GDM1 (cell line): ENCODE results near the gene C22orf15.

Experiments
- DNase-seq: peaks from one replicate; lab custom pipeline; 2025; lab: John Stamatoyannopoulos, UW

C22orf15 gene

DNA sequence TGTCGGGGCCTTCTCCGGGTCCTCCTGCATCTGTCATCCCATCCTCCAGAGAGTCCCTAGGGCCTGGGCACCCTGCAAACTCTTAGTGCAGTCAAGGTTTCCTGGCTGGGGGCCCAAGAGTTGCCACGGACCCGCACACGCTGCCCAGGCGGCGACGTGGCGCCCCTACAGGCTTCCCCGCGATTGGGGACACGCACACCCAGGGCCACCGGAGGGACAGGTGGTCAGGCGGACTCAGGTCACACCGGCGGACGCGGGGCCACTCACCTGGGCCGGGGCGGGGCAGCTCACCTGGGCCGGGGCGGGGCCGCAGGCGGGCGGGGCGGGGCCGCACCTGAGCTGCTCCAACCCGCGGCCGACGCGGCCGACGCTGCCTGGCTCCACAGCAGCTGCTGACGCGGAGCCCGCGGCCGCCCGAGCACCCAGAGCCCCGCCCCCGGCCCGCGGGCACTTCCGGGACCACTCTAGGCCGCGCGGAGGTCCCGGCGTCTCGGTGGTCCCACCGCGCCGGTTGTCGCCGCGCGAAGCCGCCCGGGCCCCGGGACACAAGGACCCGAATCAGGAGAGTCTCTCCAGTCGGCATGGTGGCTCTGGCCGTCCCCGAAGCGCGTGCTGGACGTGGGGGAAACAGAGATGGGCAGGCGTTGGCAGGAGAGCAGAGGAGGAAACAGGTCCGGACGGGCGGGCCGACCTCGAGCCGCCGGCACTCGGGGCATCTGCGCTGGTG, 11.9 kb upstream of the C22orf15 start, which contains the start of gene ZNF70:
Gene ZNF70, minus strand, starts transcription at position 399 of the 727 bp plus-strand sequence. CDS start 5,972 bp downstream, outside the sequence.
- DNase-seq = peak; percentile 82

DNA sequence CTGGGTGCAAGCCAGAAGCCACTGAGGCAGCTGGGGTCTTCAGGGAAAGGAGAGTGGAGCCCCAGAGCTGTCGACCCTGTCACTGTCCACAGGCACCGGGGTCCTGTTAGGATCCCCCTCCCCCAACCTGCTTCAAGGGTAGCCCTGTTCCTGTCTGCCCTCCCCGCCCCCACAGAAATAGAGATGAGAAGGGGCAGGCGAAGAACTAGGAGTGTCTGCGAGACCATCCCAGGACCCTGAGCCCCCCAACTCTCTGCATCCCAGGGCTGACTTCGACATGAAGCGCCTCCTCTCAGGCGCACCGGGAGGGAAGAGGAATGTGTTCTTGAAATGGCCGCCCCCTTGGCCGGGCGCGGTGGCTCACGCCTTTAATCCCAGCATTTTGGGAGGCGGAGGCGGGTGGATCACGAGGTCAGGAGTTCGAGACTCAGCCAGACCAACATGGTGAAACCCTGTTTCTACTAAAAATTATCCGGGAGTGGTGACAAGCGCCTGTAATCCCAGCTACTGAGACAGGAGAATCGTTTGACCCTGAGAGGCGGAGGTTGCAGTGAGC, 11.3 kb upstream of the C22orf15 start:
- DNase-seq = no peak

DNA sequence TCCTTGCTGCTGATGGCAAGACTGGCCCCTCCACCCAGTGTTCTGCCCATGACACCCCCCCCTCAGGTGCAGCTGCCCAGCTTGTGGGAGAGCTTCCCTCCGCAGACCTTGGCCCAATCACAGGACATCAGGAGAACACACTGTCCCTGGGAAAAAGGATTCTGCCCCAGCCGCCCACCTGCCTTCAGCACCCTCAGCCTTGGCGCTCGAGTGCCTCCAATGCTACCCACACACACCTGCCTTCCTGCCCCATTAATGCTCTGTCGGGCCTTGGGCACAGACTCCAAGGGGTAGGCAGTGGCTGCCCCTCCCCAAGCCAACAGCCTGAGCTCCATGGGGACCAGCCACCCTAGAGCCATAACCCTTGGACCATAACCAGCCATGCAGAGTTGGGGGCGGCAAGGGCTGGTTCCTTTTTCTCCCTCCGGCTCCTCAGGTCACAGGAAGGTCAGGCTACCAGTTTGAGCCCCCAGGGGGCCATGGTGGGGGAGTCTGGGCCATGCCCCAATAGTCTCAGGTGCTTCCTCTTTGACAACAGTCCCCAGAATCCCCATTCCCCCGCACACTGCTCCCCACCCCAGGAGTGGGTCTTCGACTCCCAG, 10.6 kb upstream of the C22orf15 start:
- no peak for DNase-seq

DNA sequence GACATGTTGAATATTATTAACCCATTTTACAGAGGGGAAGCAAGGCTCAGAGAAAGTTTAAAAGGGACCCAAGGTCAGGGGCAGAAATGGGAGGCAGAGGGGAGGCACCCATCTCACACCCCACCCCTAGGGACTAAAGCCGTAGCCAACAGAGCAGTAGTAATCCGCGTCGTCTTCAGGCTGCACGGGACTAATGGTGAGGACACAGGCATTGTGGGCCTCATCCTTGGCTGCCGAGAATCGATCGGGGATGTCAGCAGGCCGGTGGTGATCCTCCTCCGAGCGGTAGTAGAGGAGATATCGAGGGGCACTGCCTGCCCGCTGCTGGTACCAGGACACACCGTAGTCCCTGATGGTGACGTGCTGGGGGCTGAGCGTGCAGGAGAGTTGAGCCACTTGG, 10.0 kb upstream of the C22orf15 start:
- no peak for DNase-seq

DNA sequence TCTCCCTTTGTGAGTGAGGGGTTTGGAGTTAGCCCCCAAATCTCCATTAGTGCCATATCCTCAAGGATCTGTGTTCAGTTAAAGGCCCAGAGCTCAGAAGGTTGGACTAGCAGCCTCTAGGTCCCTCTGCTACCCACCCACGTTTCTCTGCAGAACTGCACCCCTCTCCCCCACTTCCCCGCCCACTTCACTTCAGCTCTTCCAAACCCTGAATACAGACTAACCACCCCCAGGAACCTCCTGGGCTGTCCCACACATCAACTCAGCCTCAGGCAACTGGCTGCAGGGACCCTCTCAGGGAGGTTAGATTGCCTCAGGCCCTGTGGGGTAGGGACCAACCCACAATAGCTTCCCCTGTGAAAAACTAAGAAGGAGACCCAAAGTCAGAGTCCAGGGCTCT, 9.4 kb upstream of the C22orf15 start:
- DNase-seq = no peak

DNA sequence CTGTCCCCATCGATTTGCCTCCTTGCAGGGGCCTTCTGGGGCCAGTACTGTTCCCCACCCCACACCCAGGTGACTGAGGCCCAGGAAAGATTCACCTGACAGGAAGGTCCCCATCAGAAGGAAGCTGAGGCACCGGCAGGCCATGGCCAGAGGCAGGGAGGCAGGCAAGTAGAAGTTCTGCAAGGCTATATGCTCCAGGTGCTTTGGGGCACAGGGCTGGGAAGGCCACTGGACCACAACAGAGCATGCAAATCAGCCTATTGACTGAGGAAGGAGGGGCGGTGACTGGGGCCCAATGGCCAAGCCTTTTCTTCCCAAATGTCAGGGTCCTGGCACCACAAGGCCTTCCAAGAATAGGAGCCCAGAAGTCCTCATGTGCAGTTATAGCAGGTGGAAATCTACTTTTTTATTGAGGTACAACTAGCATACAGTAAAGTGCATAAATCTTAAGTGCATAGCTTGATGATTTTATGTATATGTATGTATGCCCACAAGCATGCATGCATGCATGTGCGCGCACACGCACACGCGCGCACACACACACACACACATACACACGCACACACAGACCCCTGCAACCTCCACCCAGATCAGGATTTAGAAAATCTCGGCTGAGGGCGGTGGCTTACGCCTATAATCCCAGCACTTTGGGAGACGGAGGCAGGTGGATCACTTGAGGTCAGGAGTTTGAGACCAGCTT, 8.4 kb upstream of the C22orf15 start, which contains the start of gene VPREB3:
Gene VPREB3, minus strand, starts transcription at position 206 of the 700 bp plus-strand sequence. Its CDS starts 62 bp downstream, at position 144.
- no peak for DNase-seq

DNA sequence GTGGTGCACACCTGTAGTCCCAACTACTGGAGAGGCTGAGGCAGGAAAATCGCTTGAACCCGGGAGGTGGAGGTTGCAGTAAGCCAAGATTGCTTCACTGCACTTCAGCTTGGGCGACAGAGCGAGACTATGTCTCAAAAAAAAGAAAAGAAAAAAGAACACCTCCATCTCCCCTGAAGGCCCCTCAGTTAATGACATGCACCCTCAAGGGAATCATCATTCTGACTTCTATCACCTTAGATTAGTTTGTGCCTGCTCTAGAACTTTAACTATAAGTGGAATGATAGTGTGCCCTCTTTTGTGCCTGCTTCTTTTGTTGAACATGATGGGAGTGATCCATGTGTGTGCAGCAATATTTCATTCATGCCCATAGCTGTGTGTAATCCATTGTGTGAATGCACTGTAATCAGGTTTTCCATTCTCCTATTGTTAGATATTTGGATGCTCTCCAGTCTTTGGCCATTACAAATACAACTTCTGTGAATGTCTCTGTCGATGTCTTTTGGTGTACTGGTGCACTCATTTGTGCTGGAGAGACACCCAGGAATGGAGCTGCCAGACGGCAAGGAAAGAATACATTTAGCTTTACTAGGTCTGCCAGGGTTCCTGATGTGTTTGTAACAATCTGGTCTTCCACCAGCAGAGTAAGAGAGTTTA, 7.7 kb upstream of the C22orf15 start:
- DNase-seq = no peak

DNA sequence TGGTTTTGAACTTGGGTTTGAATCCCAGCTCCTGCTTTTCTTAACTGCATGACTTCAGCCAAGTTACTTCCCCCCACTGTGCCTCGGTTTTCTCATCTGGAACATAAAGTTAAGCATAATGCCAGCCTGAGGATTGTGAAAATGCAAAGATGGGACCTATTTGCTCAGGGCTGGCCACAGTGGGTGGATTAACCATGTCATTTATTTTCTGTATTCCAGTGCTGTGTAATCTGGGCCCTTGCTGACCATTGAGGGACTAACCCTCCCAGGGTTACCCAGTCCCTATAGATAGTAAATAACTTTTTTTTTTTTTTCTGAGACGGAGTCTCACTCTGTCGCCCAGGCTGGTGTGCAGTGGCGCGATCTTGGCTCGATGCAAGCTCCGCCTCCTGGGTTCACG, 7.1 kb upstream of the C22orf15 start:
- no peak for DNase-seq

DNA sequence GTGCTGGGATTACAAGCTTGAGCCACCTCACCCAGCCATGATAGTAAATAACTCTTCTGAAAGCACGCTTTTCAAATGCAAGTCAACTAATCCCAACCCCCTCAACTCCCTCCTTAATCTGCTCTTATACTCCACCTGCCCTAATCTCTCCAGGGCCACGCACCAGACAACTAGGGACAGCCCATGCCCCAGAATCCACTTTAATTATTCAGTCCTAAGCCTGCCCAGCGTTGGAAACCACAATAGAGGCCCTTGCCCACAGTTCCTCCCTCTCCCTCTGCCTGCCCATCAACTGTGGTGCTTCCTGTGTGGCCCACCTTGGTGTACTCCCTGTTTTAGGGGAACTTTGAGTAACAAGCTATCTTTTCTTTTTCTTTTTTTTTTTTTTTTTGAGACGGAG, 5.9 kb upstream of the C22orf15 start:
- no peak for DNase-seq

DNA sequence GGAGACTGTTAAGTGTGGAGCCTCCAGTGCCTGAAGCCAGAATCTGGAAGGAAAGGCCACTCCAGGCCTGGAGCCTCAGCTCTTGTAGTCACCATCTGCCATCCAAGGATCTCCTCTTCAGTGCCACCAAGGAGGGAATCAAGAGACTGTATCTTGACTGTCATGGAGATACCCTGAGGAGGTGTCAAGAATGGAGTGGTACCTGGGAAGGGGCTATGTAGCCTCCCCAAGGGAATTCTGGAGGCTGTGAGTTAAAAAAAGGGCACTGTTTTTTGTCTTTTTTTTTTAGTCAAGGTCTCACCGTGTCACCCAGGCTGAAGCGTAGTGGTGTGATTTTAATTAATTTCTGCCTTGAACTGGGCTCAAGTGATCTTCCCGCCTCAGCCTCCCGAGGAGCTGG, 3.2 kb upstream of the C22orf15 start:
- no peak for DNase-seq

DNA sequence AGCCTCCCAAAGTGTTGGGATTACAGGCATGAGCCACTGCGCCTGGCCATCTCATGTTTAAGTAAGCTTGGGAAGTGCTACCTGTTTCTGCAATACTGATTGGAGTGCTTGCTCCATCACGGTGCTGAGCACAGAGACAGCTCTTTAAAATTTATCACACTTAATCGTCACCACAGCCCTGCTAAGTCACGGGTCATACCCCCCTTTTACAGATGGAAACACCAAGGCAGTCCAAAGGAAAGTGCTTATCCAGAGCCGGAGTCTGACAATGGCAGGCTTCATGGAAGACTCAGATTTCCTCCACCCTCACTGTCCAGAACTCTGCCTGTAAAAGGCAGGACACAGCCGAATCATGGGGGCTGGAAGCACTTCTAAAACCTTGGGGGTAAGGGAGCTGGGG, 2.7 kb upstream of the C22orf15 start:
- DNase-seq = no peak

DNA sequence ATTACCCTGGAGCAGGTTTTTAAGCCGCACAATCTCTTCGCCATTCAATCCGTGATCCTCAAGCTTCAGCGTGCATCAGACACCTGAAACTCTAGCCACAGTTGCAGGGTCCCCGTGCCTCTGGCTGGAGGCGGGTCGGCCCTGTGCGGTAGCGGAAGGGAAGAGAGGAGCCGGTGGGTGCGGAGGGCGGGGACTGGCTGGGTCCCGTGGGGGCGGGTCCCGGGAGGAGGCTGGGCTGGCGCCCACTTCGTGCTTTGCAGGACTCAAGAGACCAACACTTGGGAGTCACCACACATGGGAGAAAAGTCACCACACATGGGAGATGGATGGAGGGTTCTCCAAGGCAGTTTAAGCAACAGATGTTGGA, 772 bp downstream of the C22orf15 start:
- no peak for DNase-seq

DNA sequence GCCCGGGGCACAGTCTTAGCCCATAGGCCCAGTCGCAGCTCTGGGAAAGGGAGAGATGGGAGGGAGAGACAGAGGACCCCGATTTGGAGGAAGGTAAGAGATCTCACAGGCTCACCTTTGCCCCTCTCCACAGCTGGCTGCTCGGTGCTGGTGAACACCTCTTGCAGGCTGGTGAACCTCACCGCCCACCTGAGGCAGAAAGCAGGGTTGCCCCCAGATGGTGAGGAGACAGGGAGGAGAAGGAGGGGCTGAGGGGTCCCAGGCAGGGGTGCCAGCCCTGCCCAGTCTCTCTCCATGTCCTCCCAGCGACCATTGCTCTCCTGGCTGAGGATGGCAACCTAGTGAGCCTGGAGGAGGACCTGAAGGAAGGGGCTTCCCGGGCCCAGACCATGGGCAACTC, 1.2 kb downstream of the C22orf15 start:
- no peak for DNase-seq

DNA sequence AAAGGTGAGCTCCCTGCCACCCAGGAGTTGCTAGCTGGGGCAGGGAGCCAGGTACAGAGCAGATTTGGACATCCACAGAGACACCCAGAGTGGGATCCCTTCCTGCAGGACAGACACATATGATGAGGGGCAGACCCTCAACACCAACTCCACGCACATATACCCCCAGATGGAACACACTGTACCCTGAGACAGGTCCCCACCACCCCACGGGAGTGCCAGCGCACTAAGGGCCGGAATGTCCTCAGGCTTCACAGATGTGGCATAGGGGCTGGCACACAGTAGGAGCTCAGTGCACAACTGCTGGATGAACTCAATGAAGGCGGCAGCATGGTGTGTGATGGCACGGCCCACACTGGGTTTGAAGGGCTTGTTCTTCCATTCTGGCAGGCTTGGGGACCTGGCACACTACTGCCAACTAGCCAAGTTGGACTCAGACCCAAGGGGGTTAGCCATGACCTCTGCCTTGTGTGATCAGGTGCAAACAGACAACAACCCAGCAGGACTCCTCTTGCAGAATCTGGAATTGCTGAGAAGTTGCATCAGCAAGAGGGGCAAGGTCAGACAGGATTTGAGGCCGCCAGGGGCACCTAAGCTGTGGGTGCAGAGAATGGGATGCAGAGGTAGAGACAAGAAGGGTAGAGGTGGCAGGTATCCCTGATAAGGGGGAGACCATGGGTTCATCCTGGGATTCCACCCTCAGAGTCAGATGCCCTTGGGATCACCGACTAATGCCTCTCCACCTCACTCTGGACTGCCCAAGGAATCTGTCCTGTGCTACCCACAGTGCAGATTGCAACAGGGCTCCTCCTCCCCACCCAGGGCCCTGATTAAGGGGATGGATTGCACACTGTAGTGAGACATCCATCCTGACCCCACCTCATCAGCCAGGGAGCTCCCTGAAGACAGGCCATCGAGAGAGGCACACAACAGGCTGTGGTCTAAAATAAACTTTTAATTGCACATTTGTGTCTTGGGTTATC, 2.4 kb downstream of the C22orf15 start:
- DNase-seq = no peak

DNA sequence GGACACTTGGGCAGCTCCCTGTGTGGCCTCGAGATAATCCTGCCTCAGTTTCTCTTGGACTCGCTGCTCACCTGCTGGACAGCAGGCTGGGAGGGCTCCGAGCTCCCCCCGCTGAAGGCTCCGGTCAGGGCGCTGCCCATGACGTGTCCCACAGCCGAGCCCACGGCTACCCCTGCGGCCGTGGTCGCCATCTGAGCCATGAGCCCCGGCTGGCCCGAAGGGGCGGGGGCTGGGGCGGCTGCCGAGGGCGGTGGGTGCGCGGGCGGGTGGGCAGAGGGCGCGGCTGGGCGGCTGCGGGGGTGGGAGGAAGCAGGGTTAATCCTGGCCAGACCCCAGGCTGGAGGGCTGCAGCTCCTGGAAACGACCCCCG, 4.5 kb downstream of the C22orf15 start:
- no peak for DNase-seq

DNA sequence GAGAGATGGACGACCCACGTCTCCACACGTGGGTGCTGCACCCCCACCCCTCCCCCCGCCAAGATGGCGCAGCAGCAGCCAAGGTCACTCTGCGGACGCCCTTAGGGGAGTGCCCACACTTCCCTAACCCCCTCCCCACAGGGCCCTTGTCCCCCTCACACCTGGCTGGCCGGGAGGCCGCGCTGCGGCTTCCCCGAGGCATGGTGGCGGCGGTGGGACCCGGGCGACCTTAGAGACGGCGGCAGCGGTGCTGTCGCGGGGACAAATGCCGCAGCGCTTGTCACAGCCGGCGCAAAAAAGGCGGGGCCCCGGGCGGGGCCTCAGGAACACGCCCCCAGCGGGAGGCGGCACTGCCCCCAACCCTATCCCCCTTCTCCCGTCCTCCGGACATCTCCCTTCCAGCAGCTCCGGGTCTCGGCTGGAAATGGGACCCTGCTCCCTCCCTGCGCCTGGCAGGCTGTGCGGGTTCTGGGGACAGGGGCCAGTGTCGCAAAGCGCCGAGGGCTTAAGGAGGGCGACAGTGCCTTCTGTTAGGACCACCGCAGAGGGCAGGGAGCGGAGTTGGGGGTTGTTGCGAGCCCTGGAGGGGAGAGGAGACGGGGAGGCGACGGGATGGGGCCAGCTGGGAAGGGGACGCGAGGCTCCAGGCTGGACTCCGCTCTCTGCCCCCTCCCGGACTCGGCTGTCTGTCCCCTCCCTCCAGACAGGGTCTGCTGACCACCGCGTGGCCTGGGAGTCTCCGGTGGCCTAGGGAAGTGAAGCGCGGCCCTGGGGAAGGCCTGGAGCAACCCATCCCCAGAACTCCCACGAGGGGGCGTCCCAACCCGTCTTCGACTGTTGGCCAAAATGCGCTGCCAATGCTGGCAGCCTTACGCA, 5.1 kb downstream of the C22orf15 start, which contains the start of gene CHCHD10:
Gene CHCHD10, minus strand, starts transcription at position 300 of the 876 bp plus-strand sequence. Its CDS starts 98 bp downstream, at position 202.
- peak; percentile 71 for DNase-seq

DNA sequence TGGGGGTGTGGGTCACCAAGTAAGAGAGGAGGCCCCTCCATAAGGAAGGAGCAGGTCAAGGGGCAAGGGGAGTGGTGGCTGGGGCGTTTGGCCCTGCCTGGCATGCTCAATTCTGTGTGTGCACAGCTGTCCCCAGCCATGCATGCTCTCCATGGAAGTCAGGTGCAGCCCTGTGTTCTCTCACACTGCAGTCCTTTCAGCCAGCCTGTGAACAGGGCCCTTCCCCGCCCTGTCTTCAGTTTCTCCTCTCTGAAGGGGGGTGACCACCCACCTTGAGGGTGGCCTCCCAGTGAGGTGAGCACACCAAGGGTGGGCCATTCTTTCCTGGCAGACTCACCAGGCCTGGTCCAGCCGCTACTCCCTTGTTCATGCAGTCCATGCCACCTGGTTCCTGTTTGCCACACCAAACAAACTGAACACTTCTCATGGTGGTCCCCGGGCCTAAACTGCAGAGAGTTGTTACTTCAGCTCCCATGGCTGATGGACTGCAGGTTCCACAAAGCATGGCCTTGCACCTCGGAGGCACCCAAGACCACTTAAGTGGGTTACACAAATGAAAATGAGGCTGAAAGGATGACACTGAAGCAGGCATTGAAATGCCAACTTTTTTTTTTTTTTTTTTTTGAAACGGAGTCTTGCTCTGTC, 6.7 kb downstream of the C22orf15 start:
- no peak for DNase-seq

DNA sequence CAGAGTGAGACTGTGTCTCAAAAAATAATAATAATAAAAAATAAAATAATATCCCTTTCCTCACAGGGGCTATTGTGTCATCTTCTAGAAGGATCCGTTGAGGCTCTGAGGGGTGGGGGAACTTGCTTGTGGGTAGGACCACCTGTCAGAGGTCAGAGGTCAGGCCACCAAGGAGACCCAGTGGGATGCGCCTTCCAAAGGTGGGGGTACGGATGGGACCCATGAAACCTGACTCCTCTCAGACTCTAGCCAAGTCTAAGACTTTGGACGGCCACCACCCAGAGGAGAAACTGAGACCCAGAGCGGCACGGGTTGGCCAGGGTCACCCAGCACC, 9.5 kb downstream of the C22orf15 start:
- DNase-seq = no peak

DNA sequence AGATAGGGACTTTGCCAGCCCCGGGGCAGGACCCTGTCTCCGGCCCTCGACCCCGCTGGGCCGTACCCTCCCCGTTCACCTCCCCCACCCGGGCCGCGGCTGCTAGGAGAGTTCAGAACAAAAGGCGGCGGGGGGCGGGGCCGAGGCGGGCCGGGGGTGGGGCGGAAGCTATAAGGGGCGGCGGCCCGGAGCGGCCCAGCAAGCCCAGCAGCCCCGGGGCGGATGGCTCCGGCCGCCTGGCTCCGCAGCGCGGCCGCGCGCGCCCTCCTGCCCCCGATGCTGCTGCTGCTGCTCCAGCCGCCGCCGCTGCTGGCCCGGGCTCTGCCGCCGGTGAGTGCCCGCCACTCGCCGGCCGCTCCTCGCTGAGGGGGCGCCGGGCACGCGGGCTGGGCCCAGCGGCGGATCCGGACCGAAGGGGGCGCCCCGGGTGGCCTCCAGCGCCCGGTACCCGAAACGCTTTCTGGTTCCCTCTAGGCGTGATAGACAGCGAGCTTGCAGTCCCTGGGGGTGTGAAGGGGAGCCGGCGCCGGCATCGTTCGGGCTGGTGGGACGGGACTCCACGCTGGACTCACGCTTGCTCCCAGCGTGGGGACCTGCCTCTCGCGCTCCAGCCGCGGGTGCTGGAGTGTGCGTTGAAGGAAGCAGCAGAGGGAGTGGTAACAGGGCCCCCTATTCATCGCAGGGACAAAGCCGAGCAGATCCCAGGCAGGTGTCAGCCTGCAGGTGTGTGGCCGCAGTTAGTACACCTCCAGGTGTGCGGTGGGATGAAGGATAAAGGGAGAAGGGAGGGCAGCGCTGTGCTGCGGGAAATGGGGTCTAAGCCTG, 10.1 kb downstream of the C22orf15 start, which contains the start of gene MMP11:
Gene MMP11, plus strand, starts transcription at position 201 of the 825 bp plus-strand sequence. Its CDS starts 22 bp downstream, at position 223.
- no peak for DNase-seq
